Activated effector memory CD4-positive, alpha-beta T cell treated with Interleukin-2 at 50 U/mL for 16 hours (primary cell): Measurements from ENCODE around the gene PTCRA.

ENCODE experiments used
- DNase-seq: peaks from one replicate; pipeline ENCODE4 v3.0.0-alpha.2; 2020

Gene PTCRA

GRCh38 chr6:42974919-42975505 is 59.2 kb downstream of the PTCRA start:
- no peak for DNase-seq
